ENCODE measurements around the gene AKAP11.

The AKAP11 gene

GRCh38 chr13:42334329-42334706 lies 62.4 kb downstream of the AKAP11 start:
- DNase-seq (ENCODE audit: low read depth in 2 of 2): no peak

- no peak for DNase-seq (ENCODE audit: low read depth in 2 of 2)
Observed at GRCh38 chr13:42337808-42338600, 66.1 kb downstream of the AKAP11 start.

- DNase-seq (ENCODE audit: low read depth in 2 of 2): no peak
Observed at GRCh38 chr13:42345367-42345766, 73.4 kb downstream of the AKAP11 start.

- no peak for DNase-seq (ENCODE audit: low read depth in 2 of 2)
Observed at GRCh38 chr13:42348576-42348975, 76.6 kb downstream of the AKAP11 start.

GRCh38 chr13:42350141-42350540 lies 78.2 kb downstream of the AKAP11 start:
- no peak for DNase-seq (ENCODE audit: low read depth in 2 of 2)

GRCh38 chr13:42354241-42355091 lies 82.5 kb downstream of the AKAP11 start:
- no peak for DNase-seq (ENCODE audit: low read depth in 2 of 2)

- DNase-seq (ENCODE audit: low read depth in 2 of 2): no peak
Observed at GRCh38 chr13:42355092-42355485, 83.1 kb downstream of the AKAP11 start.

- DNase-seq (ENCODE audit: low read depth in 2 of 2): no peak
Observed at GRCh38 chr13:42355491-42356183, 83.7 kb downstream of the AKAP11 start.

- DNase-seq (ENCODE audit: low read depth in 2 of 2): no peak
Observed at GRCh38 chr13:42356184-42356575, 84.2 kb downstream of the AKAP11 start.

- DNase-seq (ENCODE audit: low read depth in 2 of 2): no peak
Observed at GRCh38 chr13:42360046-42360574, 88.2 kb downstream of the AKAP11 start.

GRCh38 chr13:42361701-42362100 lies 89.7 kb downstream of the AKAP11 start:
- no peak for DNase-seq (ENCODE audit: low read depth in 2 of 2)

GRCh38 chr13:42363941-42364612 lies 92.1 kb downstream of the AKAP11 start:
- DNase-seq (ENCODE audit: low read depth in 2 of 2): no peak

GRCh38 chr13:42364613-42365000 lies 92.7 kb downstream of the AKAP11 start:
- no peak for DNase-seq (ENCODE audit: low read depth in 2 of 2)

- no peak for DNase-seq (ENCODE audit: low read depth in 2 of 2)
Observed at GRCh38 chr13:42367831-42368230, 95.9 kb downstream of the AKAP11 start.

GRCh38 chr13:42369071-42369797 lies 97.3 kb downstream of the AKAP11 start:
- DNase-seq (ENCODE audit: low read depth in 2 of 2): no peak

GRCh38 chr13:42370229-42370628 lies 98.3 kb downstream of the AKAP11 start:
- no peak for DNase-seq (ENCODE audit: low read depth in 2 of 2)
